Measurements from ENCODE around the gene CYP4X1.
"Not testable (repeated sequence)": the region's sequence is repeated elsewhere in the genome, so short reads cannot be mapped to it uniquely, and the experiment has no call there.

Gene CYP4X1, protein sequence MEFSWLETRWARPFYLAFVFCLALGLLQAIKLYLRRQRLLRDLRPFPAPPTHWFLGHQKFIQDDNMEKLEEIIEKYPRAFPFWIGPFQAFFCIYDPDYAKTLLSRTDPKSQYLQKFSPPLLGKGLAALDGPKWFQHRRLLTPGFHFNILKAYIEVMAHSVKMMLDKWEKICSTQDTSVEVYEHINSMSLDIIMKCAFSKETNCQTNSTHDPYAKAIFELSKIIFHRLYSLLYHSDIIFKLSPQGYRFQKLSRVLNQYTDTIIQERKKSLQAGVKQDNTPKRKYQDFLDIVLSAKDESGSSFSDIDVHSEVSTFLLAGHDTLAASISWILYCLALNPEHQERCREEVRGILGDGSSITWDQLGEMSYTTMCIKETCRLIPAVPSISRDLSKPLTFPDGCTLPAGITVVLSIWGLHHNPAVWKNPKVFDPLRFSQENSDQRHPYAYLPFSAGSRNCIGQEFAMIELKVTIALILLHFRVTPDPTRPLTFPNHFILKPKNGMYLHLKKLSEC

GRCh38 chr1:47023268-47024140 lies at the start of gene CYP4X1:
Gene CYP4X1, plus strand, starts transcription at chr1:47023669. Its CDS starts 149 bp downstream, at chr1:47023818.
- DNase-seq, result no peak

DNA sequence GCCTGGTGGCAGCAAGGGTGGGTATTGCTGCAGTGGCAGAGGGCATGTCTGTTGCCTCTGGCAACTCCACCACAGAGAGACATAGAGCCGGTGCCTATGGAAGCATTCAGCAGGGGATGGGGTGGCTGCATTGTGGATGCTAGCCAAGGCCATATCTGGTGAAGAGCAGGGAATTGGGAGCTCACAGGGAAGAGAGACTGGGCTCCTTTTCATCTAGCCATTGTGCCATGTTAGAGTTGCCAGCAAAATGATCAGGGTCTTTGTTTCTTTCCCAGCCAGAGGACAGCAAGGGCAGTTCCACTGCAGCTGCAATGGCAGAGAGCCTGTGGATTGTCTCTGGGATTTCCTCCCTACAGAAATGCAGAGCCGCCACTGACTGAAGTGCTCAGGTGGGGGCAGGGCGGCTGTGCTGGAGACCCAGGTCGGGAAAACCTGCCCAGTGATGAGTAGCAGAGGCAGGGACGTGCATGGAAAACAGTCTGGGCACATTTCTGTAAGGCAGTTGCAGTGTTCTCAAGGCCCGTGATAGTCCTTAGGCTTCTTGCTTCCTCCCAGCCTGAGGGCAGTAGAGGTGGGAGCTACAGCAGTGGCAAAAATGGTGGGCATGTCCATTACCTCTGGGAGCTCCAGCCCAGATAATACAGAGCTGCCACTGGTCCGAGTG lies 40.2 kb upstream of the CYP4X1 start:
- DNase-seq, result no peak

- DNase-seq, result no peak
Observed at GRCh38 chr1:46983830-46984586, 39.5 kb upstream of the CYP4X1 start.

DNA sequence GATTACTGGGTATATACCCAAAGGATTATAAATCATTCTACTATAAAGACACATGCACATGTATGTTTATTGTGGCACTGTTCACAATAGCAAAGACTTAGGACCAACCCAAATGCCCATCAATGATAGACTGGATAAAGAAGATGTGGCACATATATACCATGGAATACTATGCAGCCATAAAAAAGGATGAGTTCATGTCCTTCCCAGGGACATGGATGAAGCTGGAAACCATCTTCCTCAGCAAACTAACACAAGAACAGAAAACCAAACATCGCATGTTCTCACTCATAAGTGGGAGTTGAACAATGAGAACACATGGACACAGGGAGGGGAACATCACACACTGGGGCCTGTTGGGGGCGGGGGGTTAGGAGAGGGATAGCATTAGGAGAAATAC lies 32.9 kb upstream of the CYP4X1 start:
- DNase-seq, result not testable (repeated sequence)

GRCh38 chr1:46991083-46991923 lies 32.2 kb upstream of the CYP4X1 start:
- DNase-seq, result no peak

- DNase-seq, result no peak
Observed at GRCh38 chr1:46996659-46997281, 26.7 kb upstream of the CYP4X1 start.

GRCh38 chr1:47002211-47002610 lies 21.3 kb upstream of the CYP4X1 start:
- no peak for DNase-seq

DNA sequence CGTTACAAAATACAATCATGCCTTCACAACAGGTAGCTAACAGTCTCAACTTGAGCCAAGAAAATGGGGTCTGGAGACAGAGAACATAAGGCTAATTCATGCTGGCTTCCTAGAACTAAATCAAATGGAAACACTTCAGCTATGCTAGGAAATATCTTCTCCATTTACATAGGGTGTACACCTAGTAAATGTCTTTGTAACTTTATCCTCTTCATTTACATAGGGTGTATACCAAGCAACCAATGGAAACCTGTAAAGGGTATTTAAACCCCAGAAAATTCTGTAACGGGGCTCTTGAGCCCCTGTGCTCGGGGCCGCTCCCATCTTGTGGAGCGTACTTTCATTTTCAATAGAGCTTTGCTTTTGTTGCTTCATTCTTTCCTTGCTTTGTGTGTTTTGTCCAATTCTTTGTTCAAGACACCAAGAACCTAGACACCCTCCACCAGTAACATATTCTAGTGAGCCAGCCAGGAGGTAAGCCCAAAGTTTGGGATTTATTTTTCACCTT lies 19.5 kb upstream of the CYP4X1 start:
- no peak for DNase-seq

- DNase-seq, result not testable (repeated sequence)
Observed at GRCh38 chr1:47006437-47006836, 17.0 kb upstream of the CYP4X1 start.

- no peak for DNase-seq
Observed at GRCh38 chr1:47013293-47013692, 10.2 kb upstream of the CYP4X1 start.

DNA sequence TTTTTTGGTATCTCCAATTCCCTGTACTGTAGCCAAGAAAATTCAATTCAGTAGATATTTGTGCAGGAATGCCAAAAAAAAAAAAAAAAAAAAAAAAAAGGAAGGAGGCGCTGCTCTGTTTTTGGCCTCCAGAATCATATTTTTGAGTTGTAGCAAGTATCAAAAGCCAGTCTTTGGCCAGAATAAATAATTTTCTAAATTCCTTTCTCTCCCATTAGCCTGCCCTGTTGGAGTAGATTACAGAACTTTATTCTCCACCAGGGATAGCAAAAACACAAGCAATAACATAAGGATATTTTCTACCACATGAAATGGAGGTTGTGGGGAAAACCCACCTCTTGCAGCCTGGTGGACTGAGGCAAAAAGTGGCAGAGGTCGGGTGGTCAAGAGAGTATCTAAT lies 2.4 kb upstream of the CYP4X1 start:
- no peak for DNase-seq

GRCh38 chr1:47024141-47024801 lies 802 bp downstream of the CYP4X1 start:
- DNase-seq, result no peak

- no peak for DNase-seq
Observed at GRCh38 chr1:47030170-47030805, 6.8 kb downstream of the CYP4X1 start.

DNA sequence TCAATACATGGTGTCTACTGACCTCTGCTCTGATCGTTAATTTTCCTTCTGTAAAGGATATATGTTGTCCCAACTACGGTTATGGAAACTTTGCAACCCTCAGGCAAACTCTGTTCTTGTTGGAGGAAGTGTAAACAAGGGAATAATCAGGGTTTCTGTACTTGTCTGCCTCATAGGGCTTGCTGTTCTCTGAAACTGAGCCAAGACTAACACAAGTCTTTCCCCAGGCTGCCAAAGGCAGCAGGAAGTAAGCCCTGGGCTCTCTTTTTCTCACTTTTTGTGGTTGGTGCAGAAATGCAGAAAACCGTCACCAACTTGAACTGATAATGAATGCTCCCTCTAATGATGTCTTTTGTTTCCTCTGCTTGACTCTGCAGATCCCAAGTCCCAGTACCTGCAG lies 7.6 kb downstream of the CYP4X1 start:
- no peak for DNase-seq

DNA sequence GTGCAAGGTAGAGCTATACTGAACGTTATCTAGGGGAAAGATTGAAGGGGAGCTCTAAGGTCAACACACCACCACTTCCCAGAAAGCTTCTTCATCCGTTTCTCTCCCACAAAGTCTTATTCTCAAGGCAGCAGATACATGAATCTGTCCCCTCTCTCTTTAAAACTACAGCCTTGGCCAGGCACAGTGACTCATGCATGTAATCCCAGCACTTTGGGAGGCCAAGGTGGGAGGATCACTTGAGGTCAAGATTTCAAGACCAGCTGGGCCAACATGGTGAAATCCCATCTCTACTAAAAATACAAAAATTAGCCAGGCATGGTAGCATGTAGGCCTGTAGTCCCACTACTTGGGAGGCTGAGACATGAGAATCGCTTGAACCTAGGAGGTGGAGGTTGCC lies 8.1 kb downstream of the CYP4X1 start:
- no peak for DNase-seq

- no peak for DNase-seq
Observed at GRCh38 chr1:47036764-47037163, 13.3 kb downstream of the CYP4X1 start.

- no peak for DNase-seq
Observed at GRCh38 chr1:47059376-47059775, 35.9 kb downstream of the CYP4X1 start.

- DNase-seq, result no peak
Observed at GRCh38 chr1:47067097-47067594, 43.7 kb downstream of the CYP4X1 start, which contains the start of gene CYP4Z1. Gene CYP4Z1, plus strand, starts transcription at chr1:47067231. Its CDS starts 260 bp downstream, at chr1:47067491.

GRCh38 chr1:47069080-47069479 lies 45.6 kb downstream of the CYP4X1 start:
- not testable (repeated sequence) for DNase-seq
